MM.1S (cell line): ENCODE data around the gene CD47.

Source experiments
- EZH2 ChIP-seq: fragments of 300-600 bp; sonication (generic); optimal IDR thresholded peaks from 2 replicates; pipeline ENCODE3; 2017; ENCODE audit warnings: low read depth, mild to moderate bottlenecking, antibody characterized with exemption, low read length, mixed read lengths
- EZH2phosphoT487 ChIP-seq: fragments of 300-600 bp; sonication (generic); IDR thresholded peaks from 2 replicates; pipeline ENCODE4 v1.6.1; 2018; ENCODE audit warnings: antibody characterized with exemption, low read length
- TF ChIP-seq, protein P1 (sequence below): fragments of 300-600 bp; sonication (generic); IDR thresholded peaks from 2 replicates; pipeline ENCODE4 v1.5.1; 2016; ENCODE audit warnings: antibody characterized with exemption, low read length, mixed read lengths

DNA sequence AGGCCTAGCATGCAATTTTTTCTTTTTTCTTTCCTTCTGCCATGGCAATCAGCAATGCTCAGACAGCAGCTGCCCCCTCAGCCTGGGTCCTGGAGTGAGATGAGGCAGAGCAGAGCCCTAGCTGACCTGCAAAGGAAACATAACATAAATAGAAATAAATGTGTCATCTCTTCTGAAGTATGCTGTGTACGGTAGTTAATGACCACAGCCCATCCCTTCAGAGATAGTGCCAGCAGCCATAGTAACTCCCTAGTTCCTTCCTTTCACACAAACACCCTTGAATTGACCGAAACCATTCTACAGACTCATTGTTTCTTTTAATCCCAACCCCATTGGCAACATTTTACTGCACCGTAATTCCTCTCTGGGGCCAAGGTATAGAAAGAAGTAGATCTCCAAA lies 8.4 kb upstream of the CD47 start:
- TF ChIP-seq, protein P1, sequence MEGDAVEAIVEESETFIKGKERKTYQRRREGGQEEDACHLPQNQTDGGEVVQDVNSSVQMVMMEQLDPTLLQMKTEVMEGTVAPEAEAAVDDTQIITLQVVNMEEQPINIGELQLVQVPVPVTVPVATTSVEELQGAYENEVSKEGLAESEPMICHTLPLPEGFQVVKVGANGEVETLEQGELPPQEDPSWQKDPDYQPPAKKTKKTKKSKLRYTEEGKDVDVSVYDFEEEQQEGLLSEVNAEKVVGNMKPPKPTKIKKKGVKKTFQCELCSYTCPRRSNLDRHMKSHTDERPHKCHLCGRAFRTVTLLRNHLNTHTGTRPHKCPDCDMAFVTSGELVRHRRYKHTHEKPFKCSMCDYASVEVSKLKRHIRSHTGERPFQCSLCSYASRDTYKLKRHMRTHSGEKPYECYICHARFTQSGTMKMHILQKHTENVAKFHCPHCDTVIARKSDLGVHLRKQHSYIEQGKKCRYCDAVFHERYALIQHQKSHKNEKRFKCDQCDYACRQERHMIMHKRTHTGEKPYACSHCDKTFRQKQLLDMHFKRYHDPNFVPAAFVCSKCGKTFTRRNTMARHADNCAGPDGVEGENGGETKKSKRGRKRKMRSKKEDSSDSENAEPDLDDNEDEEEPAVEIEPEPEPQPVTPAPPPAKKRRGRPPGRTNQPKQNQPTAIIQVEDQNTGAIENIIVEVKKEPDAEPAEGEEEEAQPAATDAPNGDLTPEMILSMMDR, result no peak
- TF ChIP-seq EZH2phosphoT487, result no peak
- TF ChIP-seq EZH2, result no peak
